Kidney epithelial cell (primary cell): ENCODE measurements around the gene PROCA1. TPM values are rescaled to one million over a fixed set of nuclear protein-coding genes. Genes with fewer than 3 reads are reported as not detected.

ENCODE experiments used
- DNase-seq: peaks from one replicate; pipeline ENCODE4 v3.0.0-alpha.2; 2010; ENCODE audit warnings: low read depth
- H3K27me3 ChIP-seq: 2 replicates; pipeline ENCODE4 v1.6.0; 2011; ENCODE audit warnings: low read length; ENCODE audit not compliant: control insufficient read depth, insufficient read depth
- H3K36me3 ChIP-seq: 2 replicates; pipeline ENCODE4 v1.5.1; 2011; ENCODE audit warnings: low read length; ENCODE audit not compliant: control insufficient read depth, insufficient read depth
- H3K4me3 ChIP-seq: 2 replicates; pipeline ENCODE4 v1.5.1; 2011; ENCODE audit warnings: low read depth, mild to moderate bottlenecking, control low read depth, low read length
- total RNA-seq: library from RNA; depleted of rRNA; stranded (reverse); fragments of >200 nt; gene quantifications from 2 replicates; pipeline ENCODE4 v1.2.3, GENCODE V29; 2015
- TF ChIP-seq, protein P1 (sequence below): IDR thresholded peaks from 2 replicates; pipeline ENCODE4 v1.5.1; 2011; ENCODE audit warnings: mild to moderate bottlenecking, moderate library complexity, low read length, control low read depth, inconsistent platforms; ENCODE audit not compliant: insufficient read depth, poor library complexity, severe bottlenecking

PROCA1 gene
- total RNA-seq, 1 donor from 2014 or later: 0.58 TPM

DNA sequence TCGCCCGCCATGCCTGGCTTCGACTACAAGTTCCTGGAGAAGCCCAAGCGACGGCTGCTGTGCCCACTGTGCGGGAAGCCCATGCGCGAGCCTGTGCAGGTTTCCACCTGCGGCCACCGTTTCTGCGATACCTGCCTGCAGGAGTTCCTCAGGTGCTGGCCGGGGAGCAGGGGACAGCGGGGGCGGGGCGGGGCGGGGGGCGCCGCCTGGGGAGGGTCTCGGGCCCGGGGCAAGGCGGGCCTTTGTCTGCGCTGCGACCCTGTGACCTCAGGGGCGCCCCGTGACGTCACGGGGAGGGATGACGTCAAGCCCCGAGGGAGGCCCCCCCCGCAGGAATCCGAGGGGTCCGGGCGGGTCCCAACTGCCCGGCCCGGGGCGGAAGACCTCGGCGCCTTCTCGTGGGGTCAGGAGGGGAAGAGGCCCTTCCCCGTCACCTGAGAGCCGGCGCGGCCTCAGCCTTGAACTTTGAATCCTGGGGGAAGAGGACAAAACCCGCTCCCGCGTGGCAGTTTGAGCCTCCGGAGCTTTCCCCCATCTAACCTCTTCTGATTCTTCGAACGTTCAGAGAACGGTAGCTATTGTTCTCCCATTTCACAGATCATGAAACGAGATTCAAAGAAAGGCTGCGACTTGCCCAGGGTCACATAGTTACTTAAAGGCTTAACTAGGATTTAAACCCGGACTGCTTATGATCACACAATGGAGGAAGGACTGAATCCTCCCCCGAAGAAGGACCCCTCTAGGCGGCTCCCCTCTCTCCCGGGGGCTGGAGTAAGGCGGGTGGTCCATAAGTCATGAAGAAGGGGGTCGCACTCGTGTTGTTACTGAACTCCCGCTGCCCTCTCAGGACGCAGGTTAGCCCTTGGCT is 32.6 kb upstream of the PROCA1 start:
- DNase-seq: no peak
- H3K4me3 ChIP-seq: peak overlapping the region; percentile 59
- H3K27me3 ChIP-seq: no peaks in the 10 kb centered on the region
- H3K36me3 ChIP-seq: peaks cover 6% of the 10 kb centered on the region
- TF ChIP-seq, protein P1, sequence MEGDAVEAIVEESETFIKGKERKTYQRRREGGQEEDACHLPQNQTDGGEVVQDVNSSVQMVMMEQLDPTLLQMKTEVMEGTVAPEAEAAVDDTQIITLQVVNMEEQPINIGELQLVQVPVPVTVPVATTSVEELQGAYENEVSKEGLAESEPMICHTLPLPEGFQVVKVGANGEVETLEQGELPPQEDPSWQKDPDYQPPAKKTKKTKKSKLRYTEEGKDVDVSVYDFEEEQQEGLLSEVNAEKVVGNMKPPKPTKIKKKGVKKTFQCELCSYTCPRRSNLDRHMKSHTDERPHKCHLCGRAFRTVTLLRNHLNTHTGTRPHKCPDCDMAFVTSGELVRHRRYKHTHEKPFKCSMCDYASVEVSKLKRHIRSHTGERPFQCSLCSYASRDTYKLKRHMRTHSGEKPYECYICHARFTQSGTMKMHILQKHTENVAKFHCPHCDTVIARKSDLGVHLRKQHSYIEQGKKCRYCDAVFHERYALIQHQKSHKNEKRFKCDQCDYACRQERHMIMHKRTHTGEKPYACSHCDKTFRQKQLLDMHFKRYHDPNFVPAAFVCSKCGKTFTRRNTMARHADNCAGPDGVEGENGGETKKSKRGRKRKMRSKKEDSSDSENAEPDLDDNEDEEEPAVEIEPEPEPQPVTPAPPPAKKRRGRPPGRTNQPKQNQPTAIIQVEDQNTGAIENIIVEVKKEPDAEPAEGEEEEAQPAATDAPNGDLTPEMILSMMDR: no peak

DNA sequence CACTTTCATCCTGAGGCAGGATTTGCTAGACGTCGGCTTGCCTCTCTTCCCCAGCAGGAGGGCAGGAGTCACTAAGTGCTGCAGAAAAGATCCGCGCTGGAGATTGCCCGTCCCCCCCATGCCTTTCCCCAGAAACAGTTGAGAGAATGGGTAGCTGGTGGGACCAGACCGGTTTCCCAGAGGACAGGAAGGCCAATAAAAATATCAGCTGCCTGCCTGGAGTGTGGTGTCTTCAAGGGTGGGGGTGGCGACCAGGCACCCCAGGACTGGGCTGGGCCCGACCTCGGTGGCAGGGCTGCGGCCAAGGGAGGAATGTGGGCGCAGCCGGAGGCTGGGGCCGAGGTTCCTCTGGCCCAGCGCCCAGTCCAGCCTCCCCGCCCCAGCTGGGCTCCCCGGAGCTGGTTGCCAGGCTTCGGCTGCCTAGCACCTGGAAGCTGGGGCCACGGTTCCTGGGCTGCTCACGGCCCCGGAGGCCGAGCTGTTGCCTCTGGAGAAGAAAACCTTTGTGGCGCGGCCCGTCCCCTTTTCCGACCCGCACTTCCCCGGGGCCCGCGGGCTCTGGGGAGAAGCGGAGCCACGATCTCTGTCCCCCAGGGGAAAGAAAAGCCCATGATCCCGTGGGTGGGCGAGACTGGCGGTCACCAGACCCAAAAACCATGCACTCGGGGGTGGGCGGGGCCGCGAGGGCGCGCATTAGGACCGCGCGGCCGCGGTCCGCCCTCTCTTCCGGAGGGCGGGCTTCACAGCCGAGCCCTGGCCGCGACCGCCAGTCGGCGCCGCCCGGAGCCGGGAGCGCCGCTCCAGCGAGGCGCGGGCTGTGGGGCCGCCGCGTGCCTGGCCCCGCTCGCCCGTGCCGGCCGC is 31.8 kb upstream of the PROCA1 start, which contains the start of gene TRAF4:
TSS of gene TRAF4 (plus strand) at position 769 of the 861 bp plus-strand sequence. CDS start 102 bp downstream, outside the sequence.
- H3K36me3 ChIP-seq: peaks cover 5% of the 10 kb centered on the region
- H3K4me3 ChIP-seq: peak within 1 kb of the TSS; percentile 59
- TF ChIP-seq, protein P1: no peak
- DNase-seq: no peak
- H3K27me3 ChIP-seq: no peaks in the 10 kb centered on the region

DNA sequence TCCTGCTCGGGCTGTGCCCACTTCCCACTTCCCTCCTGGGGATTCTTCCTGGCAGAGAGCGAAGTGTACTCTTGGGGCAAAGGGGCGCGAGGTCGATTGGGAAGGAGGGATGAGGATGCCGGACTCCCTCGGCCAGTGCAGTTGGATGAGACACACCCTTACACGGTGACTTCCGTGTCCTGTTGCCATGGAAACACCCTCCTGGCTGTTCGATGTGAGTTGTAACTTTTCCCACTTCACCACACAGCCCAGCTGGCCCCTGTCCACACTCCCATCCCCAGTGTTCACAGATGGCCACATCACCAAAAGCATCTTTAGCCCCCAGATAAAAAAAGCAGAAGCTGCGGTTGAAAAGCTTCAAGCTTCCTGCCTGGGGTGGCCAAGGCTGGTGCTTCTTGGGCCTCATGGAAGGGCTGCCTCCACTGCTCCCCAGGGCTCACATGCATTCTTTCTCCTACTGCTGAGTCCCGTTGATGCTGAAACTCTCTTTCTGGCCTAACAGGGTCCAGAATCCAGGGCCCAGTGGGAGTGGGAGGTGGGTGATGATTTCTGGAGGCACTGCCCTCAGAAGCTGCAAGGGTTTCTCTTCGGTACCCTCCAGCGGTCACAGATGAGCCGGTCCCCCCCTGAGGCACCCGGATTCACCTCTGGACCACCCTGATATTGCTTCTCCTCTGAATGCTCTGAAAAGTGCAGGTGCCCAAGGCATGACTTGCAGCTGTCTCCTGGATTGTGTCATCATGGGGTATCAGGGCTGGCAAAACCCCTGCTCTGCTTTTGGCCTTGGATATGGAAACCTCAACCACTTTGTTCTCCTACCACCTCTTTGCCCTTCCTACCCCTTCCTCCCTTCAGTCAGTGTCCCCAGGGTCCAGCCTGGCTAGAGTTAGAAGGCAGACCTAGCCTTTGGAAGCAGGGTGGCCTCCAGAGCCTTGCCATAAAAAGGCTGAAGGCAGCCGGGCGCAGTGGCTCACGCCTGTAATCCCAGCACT is 30.0 kb upstream of the PROCA1 start:
- no peaks in the 10 kb centered on the region for H3K27me3 ChIP-seq
- peaks cover 2% of the 10 kb centered on the region for H3K36me3 ChIP-seq
- no peak for DNase-seq
- no peak overlapping the region for H3K4me3 ChIP-seq
- TF ChIP-seq, protein P1: no peak

DNA sequence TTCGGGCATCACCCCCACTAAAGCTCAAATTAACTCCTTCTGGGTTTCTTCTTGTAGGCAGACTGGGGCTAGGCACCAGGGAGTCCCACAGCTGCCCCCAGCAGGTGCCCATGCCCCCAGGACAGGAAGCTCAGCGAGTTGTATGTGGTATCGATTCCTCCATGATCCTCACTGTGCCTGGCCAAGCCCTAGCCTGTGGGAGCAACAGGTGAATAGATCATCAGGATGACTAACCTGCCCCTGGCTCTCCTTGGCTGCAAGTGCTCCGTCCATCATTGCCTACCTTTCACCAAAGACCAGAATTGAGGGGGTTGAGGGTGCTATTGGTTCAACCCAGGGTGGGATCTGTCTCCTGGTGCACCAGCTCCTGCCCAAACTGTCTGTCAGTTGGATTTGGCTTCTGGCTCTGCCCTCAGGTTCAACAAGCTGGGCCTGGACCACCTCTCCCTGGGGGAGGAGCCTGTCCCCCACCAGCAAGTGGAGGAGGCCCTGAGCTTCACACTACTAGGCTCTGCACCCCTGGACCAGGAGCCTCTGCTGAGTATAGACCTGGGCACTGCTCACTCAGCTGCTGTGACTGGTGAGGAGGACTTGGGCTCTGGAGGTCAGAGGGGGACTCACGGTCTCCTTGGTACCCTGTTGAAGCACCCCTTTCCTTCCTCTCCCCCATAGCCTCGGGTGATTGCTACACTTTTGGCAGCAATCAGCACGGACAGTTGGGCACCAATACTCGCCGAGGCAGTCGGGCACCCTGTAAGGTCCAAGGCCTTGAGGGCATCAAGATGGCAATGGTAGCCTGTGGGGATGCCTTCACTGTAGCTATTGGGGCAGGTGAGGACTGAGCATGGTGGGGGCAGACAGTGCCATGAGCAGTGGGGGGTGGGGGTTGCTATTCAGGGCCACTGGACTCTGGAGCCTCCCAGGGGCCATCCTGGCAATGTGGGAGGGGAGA is 29.0 kb upstream of the PROCA1 start:
- DNase-seq: no peak
- TF ChIP-seq, protein P1: no peak
- H3K4me3 ChIP-seq: no peak overlapping the region
- H3K27me3 ChIP-seq: no peaks in the 10 kb centered on the region
- H3K36me3 ChIP-seq: no peaks in the 10 kb centered on the region
